Hematopoietic multipotent progenitor cell treated with erythropoietin and hydrocortisone succinate and interleukin-3 and kit ligand, for 17 days (in vitro differentiated cells): ENCODE results near the gene HOXA9.

Source experiments
- DNase-seq: peaks from one replicate; pipeline ENCODE4 v3.0.0-alpha.2; 2015; ENCODE audit warnings: low spot score

Gene HOXA9

GRCh38 chr7:27153526-27153925 is 11.8 kb downstream of the HOXA9 start:
- DNase-seq: no peak

DNA sequence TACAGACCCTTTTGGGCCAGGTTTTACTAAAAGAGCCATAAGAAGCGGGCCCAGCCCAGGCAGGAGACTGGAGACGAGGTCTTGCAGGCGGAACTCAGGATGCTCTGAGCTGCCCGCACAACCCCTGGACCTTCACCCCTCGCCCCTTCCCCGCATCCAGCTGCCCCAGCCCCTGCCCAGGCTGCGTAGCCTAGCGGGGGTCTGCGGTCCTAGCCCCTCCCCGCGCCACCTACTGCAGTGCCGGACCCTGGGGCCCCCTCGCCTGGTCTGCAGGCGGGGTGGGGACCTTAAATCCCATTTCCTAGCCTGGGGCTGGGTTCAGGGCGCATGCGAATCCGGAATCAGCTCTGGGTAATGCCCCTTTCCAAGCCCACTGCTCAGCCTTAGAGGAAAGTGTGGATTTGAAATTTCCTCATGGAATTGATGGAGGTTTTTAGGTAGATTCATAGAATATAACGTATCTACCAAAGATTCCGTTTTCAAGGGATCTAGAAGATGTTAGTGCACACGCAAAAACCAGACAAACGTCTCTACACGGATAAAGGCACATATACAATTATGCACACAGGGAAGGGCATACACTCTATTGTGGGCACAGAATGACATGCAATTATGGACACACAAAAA is 12.4 kb downstream of the HOXA9 start:
- no peak for DNase-seq

GRCh38 chr7:27151931-27152815 is 13.2 kb downstream of the HOXA9 start, which contains the start of gene HOXA3:
TSS of gene HOXA3 (minus strand) at chr7:27152583. CDS start at chr7:27110640, 41,943 bp downstream.
- no peak for DNase-seq

DNA sequence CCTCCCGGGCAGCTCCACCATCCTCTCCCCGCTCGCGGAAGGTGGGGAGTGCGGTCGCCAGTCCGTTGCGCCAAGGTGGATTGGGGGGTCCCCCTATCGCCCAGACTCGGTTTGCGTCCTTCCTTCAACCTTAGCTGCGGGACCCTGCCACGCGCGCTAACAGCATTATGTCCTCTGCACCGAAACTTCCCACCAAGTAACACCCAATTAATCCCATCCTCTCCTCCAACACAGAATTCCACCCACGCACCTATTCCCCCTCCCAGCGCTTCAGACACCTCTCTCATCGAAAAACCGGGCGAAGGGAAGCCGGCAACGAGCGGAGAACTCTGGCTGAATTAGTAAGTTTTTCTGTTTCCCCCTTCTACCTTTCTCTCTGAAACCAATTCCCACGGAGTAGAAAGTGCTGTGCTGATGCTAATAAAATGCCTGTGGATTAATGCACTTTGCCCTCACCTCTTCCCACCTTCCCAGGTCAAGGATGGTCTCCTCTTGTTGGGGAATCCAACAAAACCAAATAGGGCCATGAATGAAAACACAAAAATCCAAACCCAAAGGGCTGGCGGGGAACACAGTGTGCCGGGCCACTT is 13.9 kb downstream of the HOXA9 start:
- DNase-seq: no peak

GRCh38 chr7:27150568-27151340 is 14.6 kb downstream of the HOXA9 start:
- peak; percentile 24 for DNase-seq

DNA sequence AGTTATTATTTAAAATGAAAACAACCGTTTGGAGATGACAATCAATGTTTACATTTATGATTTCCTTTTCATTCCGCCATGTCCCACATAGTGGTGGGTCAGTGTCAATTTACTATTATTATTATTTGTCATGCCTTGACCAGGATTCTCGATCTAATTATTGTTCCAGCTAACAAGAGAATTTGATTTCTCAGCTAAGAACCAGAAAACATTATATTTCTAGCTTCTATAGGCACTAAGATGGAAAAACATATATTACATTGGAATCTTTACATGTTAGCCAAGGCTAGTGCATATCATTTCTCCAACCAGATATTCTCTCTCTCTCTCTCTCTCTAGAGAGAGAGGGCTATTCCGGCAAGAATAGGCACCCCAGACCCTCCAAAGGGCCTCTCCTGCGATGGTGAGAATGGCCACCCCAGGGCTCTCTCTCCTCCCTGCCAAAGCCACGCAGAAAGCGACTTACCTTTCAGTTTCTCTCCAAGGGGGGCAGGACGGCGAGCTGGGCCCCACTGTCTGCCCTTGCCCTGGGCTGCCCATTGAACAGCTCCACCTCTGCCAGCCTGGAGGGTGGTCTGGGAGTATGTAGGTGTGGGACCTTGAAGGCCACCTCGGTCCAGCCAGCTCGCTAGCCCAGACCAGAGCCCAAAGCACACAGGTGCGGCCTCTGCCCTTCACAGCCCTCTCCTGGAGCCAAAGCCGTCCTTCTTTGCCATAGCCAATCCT is 15.3 kb downstream of the HOXA9 start:
- DNase-seq: no peak

DNA sequence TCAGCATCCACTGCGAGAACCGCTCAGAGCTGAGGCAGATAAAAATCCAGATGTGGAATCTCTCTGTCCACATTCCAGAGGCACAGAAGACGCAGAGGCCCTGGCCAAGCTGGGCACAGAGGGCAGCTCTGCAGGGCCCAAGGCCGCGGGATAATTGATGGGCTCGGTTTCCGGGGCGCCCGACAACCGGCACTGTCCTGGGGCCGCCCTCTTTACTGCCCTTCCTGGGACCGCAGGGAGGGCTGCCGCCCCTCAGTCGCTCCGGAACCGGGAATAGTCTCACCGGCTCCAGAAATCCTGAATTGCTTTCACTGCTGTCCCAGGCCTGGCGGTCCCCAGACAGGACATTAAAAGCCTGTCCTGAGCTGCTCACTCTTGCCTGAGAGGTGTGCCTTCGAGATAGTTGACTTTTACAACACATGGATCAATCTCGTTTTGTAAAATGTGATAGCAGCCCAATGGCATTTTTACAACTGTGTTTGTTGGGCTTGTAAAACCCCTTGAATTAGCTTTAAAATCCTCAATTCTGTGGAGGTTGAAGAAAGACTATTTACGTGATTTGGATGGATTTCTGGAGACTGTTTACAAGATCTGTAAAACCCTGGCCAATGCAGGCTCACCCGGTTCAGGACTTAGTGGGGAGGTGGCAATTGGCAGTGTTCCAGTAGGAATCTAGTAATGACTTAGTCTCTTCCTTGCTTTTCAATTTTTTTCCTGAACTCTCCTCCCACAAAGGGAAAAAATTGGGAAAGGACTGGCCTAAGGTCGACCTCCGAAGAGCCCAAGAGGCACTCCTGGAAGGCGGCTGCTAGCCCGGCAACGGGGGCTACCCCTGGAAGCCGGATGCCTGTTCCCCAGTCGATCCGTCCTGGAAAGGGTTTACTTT is 16.3 kb downstream of the HOXA9 start:
- DNase-seq: no peak

GRCh38 chr7:27148031-27148755 is 17.1 kb downstream of the HOXA9 start:
- DNase-seq: no peak

DNA sequence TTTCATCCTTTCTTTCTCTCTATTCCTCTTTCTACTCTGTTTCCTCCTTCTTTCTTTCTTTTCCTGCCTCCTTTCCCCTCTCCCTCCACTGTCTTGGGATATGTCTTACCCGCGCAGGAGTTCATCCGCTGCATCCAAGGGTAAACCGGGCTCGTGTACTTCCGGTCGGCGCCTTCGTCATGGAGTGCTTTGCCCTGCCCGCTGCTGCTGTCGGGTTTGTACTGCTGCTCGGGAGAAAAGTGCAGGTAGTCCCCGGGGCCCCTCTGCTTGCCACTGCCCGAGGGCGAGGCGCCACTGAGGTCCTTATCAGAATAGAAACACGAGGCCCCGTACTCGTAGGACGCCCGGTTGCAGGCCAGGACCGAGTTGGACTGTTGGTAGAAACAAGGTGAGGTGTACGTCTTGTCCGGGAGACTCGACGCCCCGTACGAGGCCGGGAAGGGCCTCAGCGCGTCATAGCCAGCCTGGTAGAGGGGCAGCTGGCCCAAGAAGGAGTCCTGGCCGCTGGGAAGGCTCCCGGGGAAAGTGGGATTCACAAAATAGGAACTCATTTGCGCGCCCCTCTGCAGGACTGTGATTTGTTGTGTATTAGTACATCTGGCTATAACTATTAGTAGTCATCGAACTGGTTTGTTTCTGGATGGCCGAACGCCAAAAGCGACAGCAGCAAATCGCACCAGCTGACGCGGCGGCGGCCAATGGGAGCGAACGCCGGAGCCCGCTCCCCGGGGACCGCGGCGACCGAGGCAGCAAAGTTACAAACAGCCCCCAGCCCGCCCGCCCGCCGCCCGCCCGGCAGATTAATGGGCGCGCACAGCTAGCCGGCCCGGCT is 17.9 kb downstream of the HOXA9 start, which contains the start of gene HOXA6:
TSS of gene HOXA6 (minus strand) at position 576 of the 832 bp plus-strand sequence. CDS start at position 551, 25 bp downstream.
- no peak for DNase-seq

DNA sequence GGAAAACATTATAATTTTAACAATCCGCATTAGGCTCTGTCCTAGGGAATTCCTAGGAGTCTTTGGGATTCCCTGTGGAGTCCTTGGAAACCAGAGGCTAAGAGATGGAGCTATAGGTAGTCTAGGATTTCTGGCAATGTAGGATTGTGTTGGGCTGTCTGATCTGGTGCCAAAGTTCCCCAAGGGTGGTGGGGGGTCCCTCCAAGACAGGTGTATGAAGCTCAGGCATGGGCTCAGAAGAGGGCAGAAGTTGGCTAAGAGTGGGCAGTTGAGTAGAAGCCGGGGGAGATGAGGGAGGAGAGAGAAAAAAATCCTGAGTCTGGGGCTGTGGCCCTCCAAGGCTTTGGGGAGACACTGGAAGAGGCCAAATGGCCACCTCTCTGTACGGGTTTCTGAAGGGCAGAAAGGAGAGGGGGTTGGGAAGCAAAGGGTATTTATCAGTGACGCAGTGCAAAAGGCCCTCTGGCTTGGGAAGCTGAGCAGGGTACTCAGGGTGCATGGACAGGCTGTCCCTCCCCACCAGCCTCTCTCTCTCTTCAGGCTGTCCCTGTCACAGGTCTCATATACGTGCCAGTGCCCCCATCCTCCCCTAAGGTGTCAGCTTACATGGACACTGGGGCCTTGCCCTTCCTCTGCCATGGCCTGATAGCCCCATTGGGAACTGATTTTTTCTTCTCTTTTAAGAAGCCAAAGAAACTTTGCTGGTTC is 18.7 kb downstream of the HOXA9 start:
- DNase-seq: no peak

GRCh38 chr7:27145914-27146412 is 19.4 kb downstream of the HOXA9 start:
- no peak for DNase-seq

- no peak for DNase-seq
Observed at GRCh38 chr7:27145165-27145913, 20.0 kb downstream of the HOXA9 start.

DNA sequence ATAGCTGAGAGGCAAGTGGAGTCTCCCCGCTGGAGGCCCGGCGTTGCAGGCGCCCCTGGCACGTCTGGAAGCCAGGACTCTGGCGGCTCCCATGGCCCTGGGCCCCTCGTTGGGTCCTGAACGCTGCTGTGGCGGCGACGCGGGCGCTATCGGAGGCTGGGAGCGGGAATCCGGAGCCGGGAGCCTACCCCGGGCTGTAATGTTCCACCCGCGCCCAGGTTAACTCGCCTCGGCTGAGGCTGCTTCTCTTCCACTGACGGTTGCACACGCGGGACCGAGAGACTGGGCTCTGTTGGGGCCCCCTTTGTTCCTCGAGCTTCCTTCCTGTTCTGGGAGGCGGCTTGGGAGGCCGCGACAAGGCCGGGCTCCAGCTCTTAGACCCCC is 20.6 kb downstream of the HOXA9 start:
- no peak for DNase-seq

GRCh38 chr7:27143950-27144780 is 21.2 kb downstream of the HOXA9 start:
- no peak for DNase-seq

DNA sequence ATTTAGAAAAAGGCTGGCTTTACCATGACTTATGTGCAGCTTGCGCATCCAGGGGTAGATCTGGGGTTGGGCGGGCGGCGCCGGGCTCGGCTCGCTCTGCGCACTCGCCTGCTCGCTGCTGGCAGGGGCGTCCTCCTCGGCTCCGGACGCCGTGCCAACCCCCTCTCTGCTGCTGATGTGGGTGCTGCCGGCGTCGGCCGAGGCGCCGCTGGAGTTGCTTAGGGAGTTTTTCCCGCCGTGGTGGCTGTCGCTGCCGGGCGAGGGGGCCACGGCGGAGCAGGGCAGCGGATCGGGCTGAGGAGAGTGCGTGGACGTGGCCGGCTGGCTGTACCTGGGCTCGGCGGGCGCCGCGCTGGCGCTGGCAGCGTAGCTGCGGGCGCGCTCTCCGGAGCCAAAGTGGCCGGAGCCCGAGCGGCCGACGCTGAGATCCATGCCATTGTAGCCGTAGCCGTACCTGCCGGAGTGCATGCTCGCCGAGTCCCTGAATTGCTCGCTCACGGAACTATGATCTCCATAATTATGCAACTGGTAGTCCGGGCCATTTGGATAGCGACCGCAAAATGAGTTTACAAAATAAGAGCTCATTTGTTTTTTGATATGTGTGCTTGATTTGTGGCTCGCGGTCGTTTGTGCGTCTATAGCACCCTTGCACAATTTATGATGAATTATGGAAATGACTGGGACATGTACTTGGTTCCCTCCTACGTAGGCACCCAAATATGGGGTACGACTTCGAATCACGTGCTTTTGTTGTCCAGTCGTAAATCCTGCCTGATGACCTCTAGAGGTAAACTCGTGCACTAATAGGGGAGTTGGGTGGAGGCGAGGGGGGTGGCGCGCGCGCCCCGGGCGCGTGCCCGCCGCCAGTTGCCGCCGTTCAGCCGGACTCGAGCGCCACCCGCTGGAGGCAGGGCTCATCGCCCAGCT is 22.1 kb downstream of the HOXA9 start, which contains the start of gene HOXA5:
TSS of gene HOXA5 (minus strand) at position 659 of the 927 bp plus-strand sequence. CDS start at position 585, 74 bp downstream.
- no peak for DNase-seq
